Kasumi-1 (cell line): ENCODE results near the gene MYPN.
"Not testable (repeated sequence)": the region's sequence is repeated elsewhere in the genome, so short reads cannot be mapped to it uniquely, and the experiment has no call there.

Experiments used
- DNase-seq, 2 experiments: peaks; one replicate each; lab custom pipeline; 2025; lab: John Stamatoyannopoulos, UW

MYPN gene

DNA sequence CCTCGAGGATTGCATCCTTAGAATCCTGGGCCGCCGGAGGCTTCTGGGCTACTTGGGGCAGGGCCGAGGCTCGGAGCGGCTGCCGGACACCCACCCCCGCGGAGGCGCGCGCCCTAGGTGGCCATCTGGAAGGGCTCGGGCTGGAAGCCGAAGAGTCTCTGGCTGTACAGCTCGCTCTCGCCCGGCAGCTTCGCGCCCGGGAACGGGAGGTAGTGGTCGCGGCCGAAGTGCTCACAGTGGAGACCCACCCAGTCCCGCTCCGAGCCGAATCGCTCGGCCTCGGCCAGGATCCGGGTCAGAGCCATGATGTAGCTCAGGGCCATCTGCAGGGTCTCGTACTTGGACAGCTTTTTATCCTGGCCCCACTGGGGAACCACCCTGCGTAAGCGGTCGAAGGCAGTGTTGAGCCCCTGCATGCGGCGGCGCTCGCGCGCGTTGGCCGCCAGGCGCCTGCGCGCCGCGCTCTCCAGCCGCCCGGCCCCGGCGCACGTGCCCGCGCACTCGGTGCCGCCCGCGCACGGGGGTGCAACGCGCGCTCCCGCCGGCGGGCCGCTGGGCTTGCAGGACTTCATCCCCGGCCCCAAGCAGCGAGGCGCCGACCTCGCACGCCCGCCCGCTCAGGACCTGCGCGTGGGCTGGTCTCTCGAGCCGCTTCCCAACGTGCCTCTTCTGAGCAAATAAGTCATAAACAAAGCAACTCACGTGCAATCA lies 122.0 kb downstream of the MYPN start:
- peak; percentile 59 to 67 for DNase-seq

DNA sequence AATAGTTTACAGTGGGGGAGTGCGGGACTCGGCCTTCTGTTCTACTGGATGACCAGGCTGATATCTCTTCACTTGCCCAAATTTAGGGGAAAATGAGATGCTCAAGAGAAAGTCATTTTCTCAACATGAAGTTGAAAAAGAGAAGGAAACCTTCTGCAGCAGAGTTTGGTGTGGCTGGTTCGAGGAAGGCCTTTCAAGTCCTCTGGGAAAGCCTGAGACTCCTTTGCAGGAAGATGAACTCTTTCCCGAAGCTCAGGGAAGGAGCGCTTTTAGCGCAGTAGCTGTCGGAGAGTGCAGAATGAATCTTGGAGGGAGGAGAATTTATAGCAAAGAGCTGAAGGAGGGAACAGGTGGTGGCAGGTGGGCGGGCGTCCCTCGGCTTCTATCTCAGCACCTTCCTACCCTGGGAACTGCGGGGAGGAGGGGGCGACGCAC lies 122.5 kb downstream of the MYPN start, which contains the start of gene ATOH7:
TSS of gene ATOH7 (minus strand) at position 297 of the 435 bp plus-strand sequence. CDS start 436 bp downstream, outside the sequence.
- no peak for DNase-seq

DNA sequence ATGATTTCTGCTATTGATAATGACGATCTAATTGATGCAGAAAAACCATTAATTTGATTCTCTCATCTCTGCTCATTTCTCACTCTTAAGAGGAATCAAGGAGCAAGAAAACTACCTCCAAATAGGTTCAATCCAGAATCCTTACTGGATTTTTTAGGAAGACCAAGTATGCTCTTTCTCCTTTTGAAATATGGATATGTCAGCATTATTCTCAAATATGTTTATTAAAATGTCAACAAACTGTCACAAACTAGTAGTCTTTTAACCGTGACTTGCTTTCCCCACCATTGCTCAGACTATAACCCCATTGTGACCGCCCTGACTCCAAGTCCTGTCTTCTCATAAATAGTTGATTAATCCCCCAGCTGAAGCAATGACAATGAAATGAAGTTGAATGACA lies 123.8 kb downstream of the MYPN start:
- no peak for DNase-seq

DNA sequence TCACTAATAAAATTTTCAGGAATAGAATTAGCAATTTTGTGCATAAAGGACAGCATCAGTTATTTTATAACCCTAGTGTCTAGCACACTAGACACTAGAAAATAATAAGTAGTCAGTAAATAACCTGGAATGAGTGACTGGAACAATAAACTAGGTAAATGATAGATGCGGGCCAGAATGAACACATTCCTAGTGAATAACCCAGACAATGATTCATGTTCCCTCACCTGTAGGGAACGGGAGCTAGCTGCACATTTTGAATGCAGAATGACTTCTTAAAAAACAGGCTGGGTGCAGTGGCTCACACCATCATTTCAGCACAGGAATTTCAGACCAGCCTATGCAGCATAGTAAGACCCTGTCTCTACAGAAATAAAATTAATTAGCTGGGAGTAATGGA lies 125.8 kb downstream of the MYPN start:
- DNase-seq, result no peak

DNA sequence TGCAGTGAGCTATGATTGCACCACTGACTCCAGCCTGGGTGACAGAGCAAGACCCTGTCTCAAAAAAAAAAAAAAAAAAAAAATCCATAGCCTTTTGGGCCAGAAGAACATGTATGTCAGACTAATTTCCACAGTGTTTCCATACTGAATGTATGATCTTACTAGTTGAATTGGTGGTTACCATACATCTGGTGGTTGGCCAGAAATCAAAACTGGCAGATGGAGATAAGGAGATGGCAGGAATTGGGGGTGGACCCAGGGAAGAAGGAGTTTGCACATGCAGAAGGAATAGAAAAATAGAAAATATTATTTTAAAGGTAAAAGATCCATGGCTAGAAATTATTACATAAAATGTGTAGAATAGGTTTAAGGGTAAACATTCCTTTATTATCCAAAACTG lies 126.3 kb downstream of the MYPN start:
- no peak for DNase-seq

DNA sequence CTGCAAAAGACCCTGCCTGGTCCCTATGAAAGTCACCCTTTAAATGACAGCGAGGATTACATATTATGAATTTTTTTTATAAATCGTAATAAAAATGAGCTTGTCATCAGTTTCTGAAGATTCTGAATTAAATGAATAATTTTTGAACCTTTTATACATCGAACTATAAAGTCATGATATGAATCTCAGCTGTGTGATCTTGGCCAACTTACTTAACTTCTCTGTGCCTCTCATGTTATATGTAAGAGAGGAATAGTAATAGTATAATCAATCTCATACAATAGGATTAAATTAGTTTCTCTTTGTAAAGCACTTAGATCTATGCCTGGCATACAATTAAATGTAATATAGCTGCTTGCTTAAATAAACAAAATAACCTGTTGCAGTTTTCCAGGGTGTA lies 127.9 kb downstream of the MYPN start:
- DNase-seq, result no peak

DNA sequence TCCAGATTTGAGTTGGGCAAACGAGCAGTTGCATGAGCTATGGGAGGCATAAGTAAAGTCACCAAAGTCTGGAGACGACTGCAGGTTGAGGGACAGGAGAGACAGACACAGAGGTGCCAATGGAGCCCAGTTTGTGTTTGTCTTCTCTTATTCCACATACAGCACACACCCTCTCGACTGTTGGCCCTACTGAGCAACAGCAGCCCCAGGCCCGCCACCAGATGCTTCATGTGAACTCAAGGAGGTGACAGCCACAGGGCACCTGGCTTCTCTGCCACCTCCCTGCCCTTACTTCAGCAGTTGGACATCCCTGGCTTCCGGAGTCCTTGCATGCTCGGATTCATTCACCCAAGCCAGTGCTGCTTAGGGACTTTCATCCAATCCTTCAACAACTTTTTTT lies 129.1 kb downstream of the MYPN start:
- DNase-seq, result no peak

DNA sequence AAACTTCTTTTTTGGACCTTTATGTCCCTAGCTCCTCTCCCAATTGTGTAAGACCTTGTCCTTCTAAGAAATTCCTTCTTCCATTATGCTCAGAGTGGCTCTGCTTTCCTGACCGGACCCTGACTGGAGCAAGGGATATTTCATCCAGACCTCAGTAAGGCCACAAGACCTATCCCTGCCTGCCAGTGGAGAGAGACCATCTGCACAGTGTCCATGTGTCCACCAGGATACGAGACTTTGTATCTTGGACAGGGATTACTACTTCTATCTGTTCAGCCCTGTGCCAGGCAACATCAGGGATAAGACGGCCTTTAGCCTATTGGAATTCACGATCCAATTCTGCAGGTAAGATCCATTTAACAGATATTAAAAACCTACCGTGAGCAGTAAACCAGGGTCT lies 129.8 kb downstream of the MYPN start:
- no peak for DNase-seq

DNA sequence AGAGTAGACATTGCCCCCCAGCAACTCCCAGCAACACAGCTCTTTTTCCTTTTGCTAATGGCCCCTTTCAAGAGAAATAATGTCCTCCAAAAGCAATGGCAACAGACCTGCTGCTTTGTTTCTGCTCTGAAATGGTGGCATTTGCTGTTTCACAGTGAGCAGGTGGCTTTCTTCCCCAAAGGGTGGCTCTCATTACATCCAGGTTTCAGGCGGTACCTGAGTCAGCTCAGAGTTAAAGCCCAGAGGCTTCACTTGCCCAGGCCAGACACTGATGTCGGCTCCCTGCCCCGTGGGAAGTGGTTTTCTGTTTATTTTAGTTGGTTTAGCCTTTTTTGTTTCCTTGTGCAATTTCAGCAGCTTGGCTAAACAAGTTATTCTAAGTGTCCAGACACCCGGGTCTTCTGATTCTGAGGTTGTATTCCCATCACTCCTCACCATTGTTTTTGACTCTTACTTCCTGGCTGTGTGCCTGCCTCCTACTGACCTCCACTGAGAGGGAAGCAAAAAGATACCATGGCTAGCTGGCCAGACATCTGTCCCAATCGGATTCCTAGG lies 130.4 kb downstream of the MYPN start:
- DNase-seq, result no peak

DNA sequence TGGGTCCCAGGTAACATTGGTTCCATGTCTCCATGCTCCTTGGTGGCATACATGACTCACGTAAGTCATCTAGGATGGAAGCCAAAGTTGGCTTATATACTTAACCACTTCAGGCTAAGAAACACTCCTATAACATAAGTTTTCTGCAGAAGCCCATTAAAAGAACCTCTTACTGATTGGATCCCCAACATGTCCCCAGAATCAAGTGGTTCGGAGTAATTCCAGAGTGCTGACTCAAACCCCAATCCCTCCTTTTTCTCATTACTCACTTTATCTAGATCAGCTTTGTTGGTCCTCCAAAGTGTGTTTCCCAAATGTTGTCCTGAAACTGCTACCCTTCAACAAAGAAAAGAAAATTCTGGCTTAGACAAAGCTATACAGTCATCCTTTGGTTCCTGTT lies 132.8 kb downstream of the MYPN start:
- no peak for DNase-seq

DNA sequence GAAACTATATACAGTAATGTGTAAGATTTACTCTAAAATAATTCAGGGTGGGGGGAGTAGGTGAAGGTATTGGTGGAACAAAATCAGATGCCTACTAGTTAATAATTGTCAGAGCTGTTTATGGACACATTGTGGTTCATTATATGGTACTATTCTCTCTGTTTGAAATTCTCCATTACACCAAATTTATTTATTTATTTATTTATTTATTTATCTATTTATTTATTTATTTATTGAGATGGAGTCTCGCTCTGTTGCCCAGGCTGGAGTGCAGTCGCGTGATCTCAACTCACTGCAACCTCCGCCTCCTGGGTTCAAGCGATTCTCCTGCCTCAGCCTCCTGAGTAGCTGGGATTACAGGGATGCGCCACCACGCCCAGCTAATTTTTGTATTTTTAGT lies 137.1 kb downstream of the MYPN start:
- not testable (repeated sequence) for DNase-seq

DNA sequence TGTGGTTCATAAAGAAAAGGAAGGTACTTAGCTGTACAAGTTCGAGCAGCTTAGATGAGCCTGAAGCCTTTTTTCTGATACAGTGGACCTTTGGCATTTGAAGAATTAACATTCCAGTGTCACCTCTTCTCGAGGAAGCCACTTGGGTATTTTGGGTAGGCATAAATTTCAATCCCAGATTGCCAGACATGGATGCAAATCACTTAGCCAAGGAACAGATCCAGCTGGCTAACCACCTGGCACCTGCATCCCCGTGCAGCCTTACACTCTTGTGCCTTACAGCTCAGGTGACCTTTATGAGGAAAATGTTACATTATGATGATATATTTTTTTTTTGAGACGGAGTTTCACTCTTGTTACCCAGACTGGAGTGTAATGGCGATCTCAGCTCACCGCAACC lies 138.6 kb downstream of the MYPN start:
- no peak for DNase-seq

DNA sequence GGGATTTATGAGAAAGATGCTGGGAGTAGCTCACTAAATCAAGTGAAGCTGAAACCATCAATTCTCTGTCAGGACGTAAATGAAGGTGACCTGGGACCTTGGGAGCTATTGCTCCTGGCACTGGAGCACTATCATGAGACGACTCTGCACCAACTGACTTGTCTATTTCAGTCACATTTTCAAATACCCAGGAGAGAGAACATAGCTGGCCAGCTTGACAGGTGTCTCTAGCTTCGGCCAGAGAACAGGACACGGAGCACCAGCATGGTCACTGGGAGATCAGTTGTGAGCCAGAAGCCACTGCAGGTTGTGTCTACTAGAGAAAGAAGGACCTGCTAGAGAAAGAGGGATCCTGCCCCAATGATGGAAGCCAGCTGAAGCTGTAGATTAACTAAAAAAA lies 140.0 kb downstream of the MYPN start:
- no peak for DNase-seq

DNA sequence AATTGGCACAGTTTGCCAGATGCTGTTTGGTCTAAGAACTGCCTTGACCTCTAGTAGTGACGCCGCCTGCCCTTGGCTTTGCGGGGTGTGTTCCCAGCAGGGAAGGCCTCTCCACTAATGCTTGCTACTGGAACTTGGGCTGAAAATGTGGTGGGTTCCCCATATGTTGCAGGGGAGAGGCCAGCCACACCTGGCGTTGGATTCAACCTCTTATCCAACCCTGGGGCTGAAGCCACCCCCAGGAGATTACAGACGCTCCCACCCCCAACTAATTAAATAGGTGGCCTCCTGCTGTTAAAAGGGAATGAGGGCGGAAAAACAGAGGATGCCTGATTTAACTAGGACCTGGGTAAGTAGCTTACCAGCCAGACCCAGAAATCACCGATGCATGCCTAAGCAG lies 141.9 kb downstream of the MYPN start:
- DNase-seq, result no peak

DNA sequence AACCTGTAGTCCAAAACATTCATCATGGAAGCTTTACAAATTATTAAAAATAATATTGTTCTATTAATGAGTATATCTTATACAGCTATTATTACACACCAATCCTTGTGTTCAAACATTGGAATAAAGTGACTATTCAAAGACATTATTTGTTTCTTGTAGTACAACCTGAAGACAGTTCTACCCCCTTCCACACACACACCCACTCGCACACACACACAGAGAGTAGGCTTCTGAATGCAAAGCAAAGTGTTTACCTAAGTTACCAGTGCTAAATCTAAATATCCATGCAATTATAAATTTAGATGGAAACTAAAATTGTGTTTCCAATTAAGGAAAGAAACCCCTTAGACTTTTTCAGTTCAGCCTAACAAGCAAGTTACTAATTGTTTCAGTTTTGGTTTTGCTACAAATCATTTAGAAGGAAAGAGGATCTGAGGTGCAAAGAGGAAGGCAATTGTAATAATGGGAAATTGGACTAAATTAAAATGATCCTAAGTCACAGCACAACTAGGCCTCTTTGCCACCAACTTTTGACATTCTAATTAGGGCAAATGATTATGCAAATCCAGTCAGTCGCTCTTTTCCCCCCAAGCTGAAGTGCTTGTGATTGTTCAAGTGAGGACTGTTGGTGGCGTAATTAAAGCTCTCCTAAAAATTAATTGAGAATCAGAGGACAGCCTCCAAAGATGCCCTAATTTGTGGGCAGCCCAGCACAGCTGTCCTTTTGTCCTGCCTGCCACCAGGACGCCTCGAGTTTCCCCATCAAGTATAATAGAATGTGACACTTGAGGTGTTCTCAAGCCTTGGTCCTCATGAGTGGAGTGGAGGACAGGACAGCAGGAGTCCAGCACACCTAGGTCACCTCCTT lies 142.6 kb downstream of the MYPN start:
- DNase-seq, result no peak

DNA sequence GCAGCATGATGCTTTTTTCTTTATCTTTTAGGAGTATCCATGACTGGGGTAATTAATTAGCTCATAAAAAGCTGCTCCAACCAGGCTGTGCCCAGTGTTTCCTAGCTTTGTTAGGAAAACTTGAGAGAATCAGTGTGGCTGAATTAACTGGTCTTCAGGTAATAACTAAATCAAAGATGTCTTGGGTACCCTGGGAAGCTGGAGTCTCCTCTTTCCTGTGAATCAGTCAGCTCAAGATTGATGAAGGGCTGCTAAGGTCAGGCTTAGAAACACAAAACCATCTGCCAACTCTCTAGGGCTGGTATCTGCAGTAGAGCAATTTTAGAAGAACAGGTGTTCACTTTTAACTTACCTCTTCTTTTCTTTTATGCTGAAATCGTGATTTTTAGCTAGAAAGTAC lies 144.1 kb downstream of the MYPN start:
- no peak for DNase-seq

DNA sequence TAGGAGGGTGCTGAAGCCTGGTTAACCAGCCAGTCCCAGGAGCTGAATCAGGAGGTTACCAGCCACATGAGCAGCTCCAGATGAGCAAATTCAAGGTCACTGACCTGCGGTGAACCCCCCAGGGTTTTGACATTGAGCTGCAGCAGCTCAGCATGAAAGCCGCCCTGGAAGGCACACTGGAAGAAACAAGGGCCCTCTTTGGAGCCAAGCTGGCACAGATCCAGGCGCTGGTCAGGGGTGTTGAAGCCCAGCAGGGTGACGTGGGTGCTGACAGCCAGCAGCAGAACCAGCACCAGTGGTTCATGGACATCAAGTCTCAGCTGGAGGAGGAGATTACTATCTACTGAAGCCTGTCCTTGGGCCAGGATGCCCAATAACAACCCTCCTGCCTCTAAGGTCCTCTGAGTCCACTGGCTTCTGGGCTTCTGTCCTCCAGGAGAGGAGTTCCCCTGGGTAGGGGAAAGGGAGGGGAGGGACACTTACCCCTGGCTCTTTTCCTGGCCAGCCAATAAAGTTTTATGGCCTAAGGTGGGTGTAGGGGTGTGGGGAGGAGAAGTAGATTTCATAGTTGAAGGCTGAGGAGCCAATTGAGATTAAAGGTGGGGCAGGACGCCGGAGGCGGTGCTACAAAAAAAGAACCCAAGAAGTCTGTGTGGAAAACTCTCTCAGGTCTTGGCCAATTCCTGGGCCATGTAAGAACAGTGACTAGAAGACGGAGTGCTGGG lies 152.0 kb downstream of the MYPN start:
- no peak for DNase-seq
